NCI-H524 treated with DMSO at 0.1 percent for 48 hours (cell line): ENCODE measurements around the gene TBCD.

ENCODE experiments used
- DNase-seq: peaks from one replicate; lab custom pipeline; 2025; lab: John Stamatoyannopoulos, UW

The TBCD gene

GRCh38 chr17:82907797-82908542, 156.1 kb downstream of the TBCD start:
- no peak for DNase-seq

- DNase-seq = no peak
Measured at GRCh38 chr17:82908543-82909160, 156.8 kb downstream of the TBCD start.

GRCh38 chr17:82909322-82909904, 157.5 kb downstream of the TBCD start:
- no peak for DNase-seq

DNA sequence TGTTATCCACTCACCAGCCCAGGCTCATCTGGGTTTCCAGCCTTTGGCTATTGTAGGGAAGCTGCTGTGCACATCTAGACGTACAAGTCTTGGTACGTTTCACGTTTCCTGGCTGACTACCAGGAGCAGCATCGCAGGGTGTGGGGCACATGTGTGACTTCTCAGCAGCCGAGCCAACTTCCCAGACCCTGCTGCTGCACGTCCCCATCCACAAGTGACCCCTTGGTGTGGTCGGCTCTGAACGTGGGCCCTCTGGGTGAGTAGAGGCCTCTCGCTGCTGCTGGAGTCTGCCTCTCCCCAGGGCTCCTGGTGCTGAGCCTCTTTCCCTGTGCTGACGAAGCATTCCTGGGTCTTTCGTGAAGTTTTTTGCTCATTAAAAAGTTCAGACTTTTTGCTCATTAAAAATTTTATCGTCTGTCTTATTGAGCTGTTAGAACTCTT, 158.2 kb downstream of the TBCD start:
- no peak for DNase-seq

DNA sequence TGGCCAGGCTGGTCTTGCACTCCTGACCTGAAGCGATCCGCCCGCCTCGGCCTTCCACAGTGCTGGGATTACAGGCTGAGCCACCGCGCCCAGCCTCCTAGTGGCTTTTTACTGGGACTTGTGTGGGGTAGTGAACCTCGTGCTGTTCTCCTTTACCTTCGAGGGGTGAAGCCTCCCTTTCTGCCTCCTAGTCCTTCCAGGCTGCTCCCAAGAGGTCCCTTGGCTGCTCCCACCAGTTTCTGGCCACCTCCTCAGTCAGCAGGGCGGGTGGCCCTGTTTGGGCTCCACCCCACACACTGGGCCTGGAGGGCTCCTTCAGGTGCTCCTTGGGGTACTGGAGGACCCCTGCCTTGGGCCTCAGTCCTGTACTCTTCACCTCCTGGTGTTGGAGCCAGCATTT, 158.9 kb downstream of the TBCD start:
- no peak for DNase-seq

- DNase-seq = no peak
Measured at GRCh38 chr17:82911822-82912221, 160.0 kb downstream of the TBCD start.

DNA sequence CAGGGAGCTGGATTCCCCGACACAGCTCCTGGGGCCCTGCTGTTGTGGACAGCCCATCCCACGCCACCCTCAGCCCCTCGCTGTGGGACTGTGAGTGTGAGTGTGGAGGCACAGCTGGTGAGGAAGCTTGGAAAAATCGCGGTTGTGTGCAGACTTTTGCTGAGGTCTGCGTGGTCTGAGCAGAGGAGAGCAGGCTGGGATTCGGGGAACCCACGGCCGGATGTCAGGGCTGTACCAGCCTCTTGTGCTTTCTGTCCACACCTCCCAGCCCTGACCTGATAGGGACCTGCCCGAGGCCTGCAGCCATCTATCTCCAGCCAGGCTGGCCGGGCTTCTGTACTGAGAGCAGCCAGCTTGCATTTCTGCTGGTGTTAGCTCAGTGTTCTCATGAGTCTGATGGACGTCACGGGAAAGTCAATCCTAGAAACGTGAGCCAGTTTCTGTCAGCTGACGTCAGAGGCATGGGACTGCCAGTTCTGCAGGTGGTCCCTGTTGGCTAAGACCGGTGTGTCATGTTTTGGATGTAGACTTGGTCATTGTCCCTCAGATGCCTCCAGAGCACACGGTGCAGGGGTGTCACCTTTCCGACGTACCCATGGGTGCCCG, 160.7 kb downstream of the TBCD start:
- DNase-seq = no peak

- no peak for DNase-seq
Measured at GRCh38 chr17:82913304-82914043, 161.6 kb downstream of the TBCD start.

DNA sequence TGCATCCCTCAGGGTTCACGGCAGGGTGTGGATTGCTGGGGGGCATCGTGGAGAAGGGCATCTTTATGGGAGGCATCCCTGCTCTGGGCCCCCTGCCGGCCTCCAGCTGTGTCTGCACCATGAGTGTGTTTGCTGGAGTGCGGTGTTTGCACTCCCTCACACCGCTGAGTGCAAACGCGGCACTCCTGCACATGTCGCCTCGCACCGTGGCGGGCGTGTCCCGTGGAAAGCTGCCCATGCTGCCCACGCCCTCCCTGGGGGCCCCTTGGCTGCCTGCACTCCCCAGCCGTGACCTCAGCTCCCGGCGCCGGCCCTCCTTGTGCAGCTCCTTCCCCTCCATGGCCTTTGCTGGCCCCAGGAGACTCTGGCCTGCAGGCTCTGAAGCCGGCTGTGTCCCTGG, 162.5 kb downstream of the TBCD start:
- DNase-seq = no peak

DNA sequence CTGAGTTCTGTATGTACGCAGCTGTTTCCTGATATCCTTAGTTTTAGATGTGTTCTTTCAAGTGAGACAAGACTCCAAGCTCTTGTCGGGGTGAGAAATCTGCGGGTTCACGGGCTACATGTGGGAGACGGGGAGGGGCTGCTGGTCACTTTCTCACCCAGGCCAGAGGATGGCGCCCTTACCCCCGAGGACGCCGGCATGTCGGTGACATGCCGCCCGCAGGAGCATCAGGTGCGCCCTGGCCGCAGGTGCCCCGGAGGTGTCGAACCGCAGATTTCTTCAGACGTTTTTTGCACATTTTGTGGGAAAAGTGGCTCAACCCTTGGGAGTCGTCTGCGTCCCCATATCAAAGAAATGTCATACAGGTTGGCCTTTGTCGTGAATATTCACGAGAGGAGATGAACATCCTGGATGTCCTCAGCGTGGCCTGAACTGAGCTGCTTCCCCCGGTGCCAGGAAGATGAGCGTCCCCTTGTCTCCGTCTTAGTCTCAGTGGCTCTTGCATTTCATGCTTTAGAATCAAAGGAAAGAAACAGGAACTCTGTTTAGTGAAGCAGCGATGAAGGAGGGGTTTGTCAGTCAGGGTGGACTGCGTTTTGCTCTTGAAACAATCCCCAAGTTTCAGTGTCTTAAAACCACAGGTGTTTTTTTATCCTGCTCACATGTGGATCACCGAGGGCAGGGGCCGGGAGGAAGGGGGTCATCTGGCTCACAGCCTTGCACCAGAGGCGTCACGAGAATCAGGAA, 163.3 kb downstream of the TBCD start:
- DNase-seq = no peak

GRCh38 chr17:82915757-82916027, 163.8 kb downstream of the TBCD start:
- DNase-seq = no peak

GRCh38 chr17:82917699-82918345, 166.0 kb downstream of the TBCD start:
- no peak for DNase-seq

DNA sequence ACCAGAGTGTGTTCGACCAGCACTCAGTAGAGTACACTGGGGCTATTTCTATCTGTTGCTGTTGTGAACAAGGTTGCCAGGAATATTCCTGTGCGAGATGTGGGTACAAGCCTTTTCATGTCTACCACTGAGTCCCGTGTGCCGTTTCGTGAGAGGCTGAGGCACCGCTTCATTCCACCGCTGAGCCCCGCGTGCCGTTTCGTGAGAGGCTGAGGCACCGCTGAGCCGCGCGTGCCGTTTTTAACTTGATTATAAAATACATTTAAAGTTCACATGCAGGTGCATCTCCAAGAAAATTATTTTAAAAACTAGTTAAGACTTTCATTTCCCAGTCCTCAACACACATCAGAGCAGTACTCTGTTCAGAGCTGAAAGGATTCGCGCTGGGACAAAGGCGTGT, 166.6 kb downstream of the TBCD start:
- no peak for DNase-seq

- DNase-seq = no peak
Measured at GRCh38 chr17:82920150-82920549, 168.3 kb downstream of the TBCD start.

DNA sequence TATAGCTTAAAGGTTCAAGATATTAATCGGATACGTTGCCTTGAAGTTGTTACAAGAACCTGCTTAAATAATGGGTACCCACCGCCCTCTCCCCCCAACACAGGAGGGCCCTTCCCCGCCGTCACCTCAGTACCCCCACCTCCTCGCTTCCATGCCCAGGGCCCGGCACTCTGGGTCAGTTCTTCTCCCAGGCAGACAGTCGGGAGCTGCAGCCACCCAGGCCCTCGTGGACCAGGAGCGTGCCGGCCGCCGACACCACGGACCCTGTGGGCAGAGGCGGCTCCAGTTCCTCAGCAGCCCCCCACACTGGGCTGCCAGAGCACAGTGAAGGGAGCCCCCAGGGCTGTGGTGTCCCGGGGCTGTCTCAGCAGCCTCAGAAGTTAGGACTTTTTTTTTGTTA, 168.8 kb downstream of the TBCD start:
- no peak for DNase-seq

DNA sequence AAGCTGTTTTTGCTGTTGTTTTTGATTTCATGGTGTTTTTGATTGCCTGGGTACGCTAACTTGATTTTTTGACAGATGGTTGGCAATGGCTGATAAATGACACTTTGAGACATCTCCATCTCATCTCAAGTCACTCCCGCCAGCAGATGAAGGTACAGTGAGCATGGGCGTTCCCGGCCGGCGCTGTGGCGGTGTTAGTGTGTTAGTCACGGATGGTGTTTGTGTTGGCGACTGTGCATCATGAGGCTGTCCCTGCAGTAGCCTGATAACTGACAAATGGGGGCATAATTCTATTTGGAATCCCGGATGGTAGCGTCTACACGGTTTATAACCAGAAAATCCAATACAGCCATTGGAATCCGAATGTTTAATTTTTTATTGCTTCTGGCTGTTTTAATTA, 169.6 kb downstream of the TBCD start:
- DNase-seq = no peak

- DNase-seq = no peak
Measured at GRCh38 chr17:82922646-82923045, 170.8 kb downstream of the TBCD start.

DNA sequence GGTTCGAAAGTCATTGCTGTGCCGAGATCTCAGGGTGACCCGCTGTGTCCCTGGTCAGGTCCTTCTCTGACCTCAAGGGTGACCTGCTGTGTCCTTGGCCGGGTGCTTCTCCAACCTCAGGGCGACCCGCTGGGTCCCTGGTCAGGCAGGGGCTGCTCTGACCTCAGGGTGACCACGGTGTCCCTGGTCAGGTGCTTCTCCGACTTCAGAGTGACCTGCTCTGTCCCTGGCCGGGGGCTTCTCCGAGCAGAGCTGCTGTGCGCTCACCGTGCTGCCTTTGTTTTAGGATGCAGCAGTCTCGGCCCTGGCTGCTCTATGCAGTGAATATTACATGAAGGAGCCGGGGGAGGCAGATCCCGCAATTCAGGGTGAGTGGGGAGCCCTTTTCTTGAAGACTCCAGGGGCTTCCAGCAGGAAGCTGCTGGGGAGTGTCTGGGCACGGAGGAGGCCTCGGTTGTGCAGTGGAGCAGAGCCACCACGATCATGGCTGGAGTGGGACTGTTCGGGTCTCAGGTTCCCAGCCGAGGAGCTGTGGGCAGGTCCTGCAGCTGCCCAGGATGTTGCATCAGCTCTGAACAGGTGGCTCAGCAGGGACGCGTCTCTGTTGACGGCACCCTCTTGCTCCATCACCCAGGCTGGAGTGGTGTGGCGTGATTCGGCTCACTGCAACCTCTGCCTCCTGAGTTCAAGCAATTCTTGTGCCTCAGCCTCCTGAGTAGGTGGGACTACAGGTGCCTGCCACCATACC, 171.7 kb downstream of the TBCD start:
- DNase-seq = no peak

- DNase-seq = no peak
Measured at GRCh38 chr17:82924214-82924613, 172.3 kb downstream of the TBCD start.

- no peak for DNase-seq
Measured at GRCh38 chr17:82924812-82925211, 172.9 kb downstream of the TBCD start.

GRCh38 chr17:82925336-82925735, 173.5 kb downstream of the TBCD start:
- no peak for DNase-seq
